NOMO-1 treated with dmso at 0.1 percent for 144 hours (cell line): ENCODE data around the gene PLEKHH1.
"Not testable (repeated sequence)": the region's sequence is repeated elsewhere in the genome, so short reads cannot be mapped to it uniquely, and the experiment has no call there.

Experiments used
- DNase-seq: peaks from one replicate; lab custom pipeline; 2025; ENCODE audit not compliant: unreplicated experiment; lab: John Stamatoyannopoulos, UW

Gene PLEKHH1

GRCh38 chr14:67620217-67620785, 87.2 kb downstream of the PLEKHH1 start:
- no peak for DNase-seq

GRCh38 chr14:67622675-67623074, 89.6 kb downstream of the PLEKHH1 start:
- DNase-seq = peak; percentile 19

GRCh38 chr14:67623114-67623513, 90.0 kb downstream of the PLEKHH1 start:
- no peak for DNase-seq

- DNase-seq = not testable (repeated sequence)
Observed at GRCh38 chr14:67626131-67626530, 93.0 kb downstream of the PLEKHH1 start.

- DNase-seq = no peak
Observed at GRCh38 chr14:67627519-67627918, 94.4 kb downstream of the PLEKHH1 start.

- DNase-seq = no peak
Observed at GRCh38 chr14:67630186-67630585, 97.1 kb downstream of the PLEKHH1 start.

- no peak for DNase-seq
Observed at GRCh38 chr14:67630938-67631337, 97.8 kb downstream of the PLEKHH1 start.

GRCh38 chr14:67633451-67634147, 100.5 kb downstream of the PLEKHH1 start:
- DNase-seq = no peak

- no peak for DNase-seq
Observed at GRCh38 chr14:67636361-67636919, 103.3 kb downstream of the PLEKHH1 start.

- DNase-seq = no peak
Observed at GRCh38 chr14:67638642-67639041, 105.6 kb downstream of the PLEKHH1 start.
